Liver (tissue), 9 donors: ENCODE data around the gene SEC62. TPM values are rescaled to one million over a fixed set of nuclear protein-coding genes. Genes with fewer than 3 reads are reported as not detected.

Experiments used
- DNase-seq: peaks from one replicate; pipeline ENCODE4 v3.0.0-alpha.2; 2017; ENCODE audit warnings: low spot score
- H3K27ac ChIP-seq, 2 donors: one replicate each; pipeline ENCODE4 v1.7.0; 2013; ENCODE audit warnings: inconsistent platforms in 2 of 2, low read length in 2 of 2, control low read depth in 1 of 2, low read depth in 1 of 2, mild to moderate bottlenecking in 1 of 2
- H3K27me3 ChIP-seq, 4 donors: one replicate each; pipeline versions ENCODE4 v1.6.1 to v1.7.0; 2013; ENCODE audit warnings: low read length in 3 of 4, inconsistent platforms in 1 of 4, mild to moderate bottlenecking in 1 of 4, moderate library complexity in 1 of 4; ENCODE audit not compliant: control insufficient read depth in 4 of 4, insufficient read depth in 4 of 4
- H3K36me3 ChIP-seq, 4 donors: one replicate each; pipeline versions ENCODE4 v1.6.1 to v1.7.0; 2013; ENCODE audit warnings: low read length in 3 of 4, mild to moderate bottlenecking in 3 of 4, low read depth in 1 of 4, moderate library complexity in 1 of 4; ENCODE audit not compliant: control insufficient read depth in 4 of 4, insufficient read depth in 3 of 4
- H3K4me1 ChIP-seq, 4 donors: one replicate each; pipeline versions ENCODE4 v1.6.1 to v1.7.0; 2013; ENCODE audit warnings: low read length in 3 of 4, mild to moderate bottlenecking in 3 of 4, moderate library complexity in 1 of 4; ENCODE audit not compliant: control insufficient read depth in 4 of 4, insufficient read depth in 4 of 4
- H3K4me3 ChIP-seq, 3 donors: one replicate each; pipeline versions ENCODE4 v1.6.1 to v1.7.0; 2013; ENCODE audit warnings: low read length in 3 of 3, control low read depth in 1 of 3, low read depth in 1 of 3, mild to moderate bottlenecking in 1 of 3
- H3K9ac ChIP-seq, 2 donors: one replicate each; pipeline ENCODE4 v1.7.0; 2013; ENCODE audit warnings: low read length in 2 of 2, mild to moderate bottlenecking in 2 of 2, moderate library complexity in 2 of 2, control low read depth in 1 of 2, low read depth in 1 of 2
- H3K9me3 ChIP-seq, 4 donors: one replicate each; pipeline versions ENCODE4 v1.6.1 to v1.7.0; 2013; ENCODE audit warnings: low read length in 3 of 4; ENCODE audit not compliant: control insufficient read depth in 4 of 4
- ATF3 ChIP-seq: IDR thresholded peaks from 2 replicates; pipeline ENCODE4 v1.6.1; 2016; ENCODE audit warnings: antibody characterized with exemption
- EGR1 ChIP-seq, 2 donors: IDR thresholded peaks; 2 replicates each; pipeline ENCODE4 v1.6.1; 2016 to 2018; ENCODE audit warnings: antibody characterized with exemption in 2 of 2, low read depth in 2 of 2
- FOXA2 ChIP-seq: IDR thresholded peaks from 2 replicates; pipeline ENCODE4 v1.6.1; 2016; ENCODE audit warnings: antibody characterized with exemption
- GABPA ChIP-seq, 2 donors: IDR thresholded peaks in 1 of 2; conservative IDR thresholded peaks in 1 of 2; 2 replicates each; pipeline ENCODE4 v1.6.1; 2016; ENCODE audit warnings: antibody characterized with exemption in 2 of 2, mild to moderate bottlenecking in 1 of 2, moderate library complexity in 1 of 2
- HNF4A ChIP-seq, 2 donors: conservative IDR thresholded peaks; 2 replicates each; pipeline ENCODE4 v1.6.1; 2016; ENCODE audit warnings: antibody characterized with exemption in 2 of 2, mild to moderate bottlenecking in 2 of 2
- HNF4G ChIP-seq: IDR thresholded peaks from 2 replicates; pipeline ENCODE4 v1.6.1; 2016; ENCODE audit warnings: antibody characterized with exemption
- MAX ChIP-seq: IDR thresholded peaks from 2 replicates; pipeline ENCODE4 v1.6.1; 2016; ENCODE audit warnings: antibody characterized with exemption
- NR2F2 ChIP-seq: IDR thresholded peaks from 2 replicates; pipeline ENCODE4 v1.6.1; 2016; ENCODE audit warnings: antibody characterized with exemption
- RAD21 ChIP-seq, 2 donors: IDR thresholded peaks; 2 replicates each; pipeline ENCODE4 v1.6.1; 2016; ENCODE audit warnings: antibody characterized with exemption in 2 of 2, mild to moderate bottlenecking in 2 of 2
- REST ChIP-seq: IDR thresholded peaks from 2 replicates; pipeline ENCODE4 v1.6.1; 2016; ENCODE audit warnings: antibody characterized with exemption, mild to moderate bottlenecking
- TAF1 ChIP-seq: conservative IDR thresholded peaks from 2 replicates; pipeline ENCODE4 v1.6.1; 2016; ENCODE audit warnings: antibody characterized with exemption, mild to moderate bottlenecking
- YY1 ChIP-seq: IDR thresholded peaks from 2 replicates; pipeline ENCODE4 v1.6.1; 2016; ENCODE audit warnings: antibody characterized with exemption, mild to moderate bottlenecking
- ZBTB33 ChIP-seq: IDR thresholded peaks from 2 replicates; pipeline ENCODE4 v1.6.1; 2016; ENCODE audit warnings: antibody characterized with exemption
- WGBS: extraction: QIAGEN DNeasy Blood & Tissue Kit; methylation state at CpG from one replicate; pipeline ENCODE4 v1.1.7; 2013; 5-methylcytosine and 5-hydroxymethylcytosine counted together
- polyA plus RNA-seq, 2 donors: library from polyadenylated mRNA; stranded (reverse) in 1 of 2; unstranded in 1 of 2; fragments of 200-250 nt in 1 of 2; fragments of >200 nt in 1 of 2; fragmentation: Nextera tagmentation in 1 of 2; extraction: Ambion mirVana in 1 of 2; gene quantifications; one replicate each; pipeline versions ENCODE4 v1.2.1 to v1.2.3, GENCODE V29; 2013 to 2015
- total RNA-seq, 2 donors: library from RNA; depleted of rRNA; stranded (reverse); fragments of >200 nt; gene quantifications; one replicate each; pipeline ENCODE4 v1.2.3, GENCODE V29; 2014
- TF ChIP-seq, protein P1 (sequence below): fragments of 150-350 bp; IDR thresholded peaks from 2 replicates; pipeline ENCODE4 v1.5.1; 2017; ENCODE audit warnings: improper control_type of control experiment, low read depth, low read length; ENCODE audit not compliant: missing input control
- donor health status: healthy.
- donor health status: healthy.
- donor health status: healthy.
- donor health status: healthy.
- donor health status: healthy.

The SEC62 gene
- total and polyA plus RNA-seq, 4 donors: 40.1 to 200 (median 63.3) TPM

- Histone ChIP-seq H3K9me3 (no peaks in the 10 kb centered on the region), H3K27ac (no peak overlapping the region), H3K27me3 (no peaks in the 10 kb centered on the region), H3K4me3 (no peak overlapping the region), H3K9ac (no peak overlapping the region), H3K4me1 (no peaks in the 10 kb centered on the region), H3K36me3 (no peaks in the 10 kb centered on the region)
- TF ChIP-seq NR2F2 (no peak), HNF4A (conservative IDR thresholded peaks at IDR 0.05) (no peak), MAX (no peak), ATF3 (no peak), ZBTB33 (no peak), FOXA2 (no peak), GABPA (IDR thresholded peaks at IDR 0.05 in 1 of 2, conservative IDR thresholded peaks at IDR 0.05 in 1 of 2) (no peak), TAF1 (no peak), REST (no peak), HNF4G (no peak), YY1 (no peak), RAD21 (IDR thresholded peaks at IDR 0.05) (no peak), EGR1 (IDR thresholded peaks at IDR 0.05; ENCODE audit: low read depth in 2 of 2) (no peak)
- TF ChIP-seq, protein P1, sequence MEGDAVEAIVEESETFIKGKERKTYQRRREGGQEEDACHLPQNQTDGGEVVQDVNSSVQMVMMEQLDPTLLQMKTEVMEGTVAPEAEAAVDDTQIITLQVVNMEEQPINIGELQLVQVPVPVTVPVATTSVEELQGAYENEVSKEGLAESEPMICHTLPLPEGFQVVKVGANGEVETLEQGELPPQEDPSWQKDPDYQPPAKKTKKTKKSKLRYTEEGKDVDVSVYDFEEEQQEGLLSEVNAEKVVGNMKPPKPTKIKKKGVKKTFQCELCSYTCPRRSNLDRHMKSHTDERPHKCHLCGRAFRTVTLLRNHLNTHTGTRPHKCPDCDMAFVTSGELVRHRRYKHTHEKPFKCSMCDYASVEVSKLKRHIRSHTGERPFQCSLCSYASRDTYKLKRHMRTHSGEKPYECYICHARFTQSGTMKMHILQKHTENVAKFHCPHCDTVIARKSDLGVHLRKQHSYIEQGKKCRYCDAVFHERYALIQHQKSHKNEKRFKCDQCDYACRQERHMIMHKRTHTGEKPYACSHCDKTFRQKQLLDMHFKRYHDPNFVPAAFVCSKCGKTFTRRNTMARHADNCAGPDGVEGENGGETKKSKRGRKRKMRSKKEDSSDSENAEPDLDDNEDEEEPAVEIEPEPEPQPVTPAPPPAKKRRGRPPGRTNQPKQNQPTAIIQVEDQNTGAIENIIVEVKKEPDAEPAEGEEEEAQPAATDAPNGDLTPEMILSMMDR: no peak
- 80% methylated on average over 4 of the region's 4 CpGs for WGBS
- no peak for DNase-seq
These were observed 60.9 kb downstream of the SEC62 start for GRCh38 chr3:170027233-170028102.

DNA sequence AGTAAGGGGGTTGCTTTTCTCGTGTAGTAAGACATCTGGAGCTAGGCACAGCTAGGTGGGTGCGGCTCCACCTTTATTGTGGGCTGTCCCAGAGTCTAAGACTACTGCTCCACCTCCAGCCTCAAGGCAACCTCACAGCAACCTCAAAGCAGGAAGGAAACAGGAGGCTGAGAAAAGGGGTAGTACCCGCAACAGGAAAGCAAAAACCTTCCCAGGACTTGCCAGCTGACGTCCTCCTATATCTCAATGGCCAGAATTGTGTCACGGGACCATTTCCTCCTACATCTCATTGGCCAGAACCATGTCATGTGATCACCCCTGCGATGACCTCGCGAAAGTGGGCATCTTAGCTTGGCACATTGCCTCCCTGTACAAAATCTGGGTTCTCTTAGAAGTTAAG is 66.9 kb downstream of the SEC62 start:
- Histone ChIP-seq H3K4me1 (peaks cover 4 to 11% (median 8%) of the 10 kb centered on the region in 4 donors), H3K9me3 (no peaks in the 10 kb centered on the region), H3K9ac (no peak overlapping the region), H3K27me3 (no peaks in the 10 kb centered on the region), H3K36me3 (no peaks in the 10 kb centered on the region), H3K27ac (no peak overlapping the region), H3K4me3 (no peak overlapping the region)
- TF ChIP-seq RAD21 (IDR thresholded peaks at IDR 0.05) (no peak), FOXA2 (no peak), HNF4A (conservative IDR thresholded peaks at IDR 0.05) (no peak), REST (no peak)
- TF ChIP-seq, protein P1: no peak
- 73% methylated on average over 8 of the region's 8 CpGs for whole genome bisulfite sequencing
- no peak for DNase-seq
